Measurements from ENCODE around the gene SUMO3.

GRCh38 chr21:44866780-44867179 is 48.9 kb upstream of the SUMO3 start:
- TF ChIP-seq CTCF (IDR thresholded peaks at IDR 0.05) (no peak), POLR2A (IDR thresholded peaks at IDR 0.05) (no peak)
